GM19240 (cell line): ENCODE results near the gene SRPX.

Experiments
- DNase-seq: peaks from one replicate; pipeline ENCODE4 v3.0.0; 2011; ENCODE audit warnings: low spot score; ENCODE audit not compliant: insufficient read length

Gene SRPX

GRCh38 chrX:38211891-38212635 is 8.6 kb downstream of the SRPX start:
- no peak for DNase-seq

- DNase-seq: no peak
Observed at GRCh38 chrX:38206542-38206941, 14.1 kb downstream of the SRPX start.

GRCh38 chrX:38206036-38206435 is 14.6 kb downstream of the SRPX start:
- DNase-seq: no peak

GRCh38 chrX:38205039-38205438 is 15.6 kb downstream of the SRPX start:
- no peak for DNase-seq

- DNase-seq: no peak
Observed at GRCh38 chrX:38192007-38192810, 28.5 kb downstream of the SRPX start.

GRCh38 chrX:38189431-38190250 is 31.0 kb downstream of the SRPX start:
- DNase-seq: no peak

GRCh38 chrX:38183596-38183995 is 37.1 kb downstream of the SRPX start:
- no peak for DNase-seq

- DNase-seq: no peak
Observed at GRCh38 chrX:38181357-38181756, 39.3 kb downstream of the SRPX start.

- no peak for DNase-seq
Observed at GRCh38 chrX:38178396-38178795, 42.3 kb downstream of the SRPX start.

- DNase-seq: no peak
Observed at GRCh38 chrX:38175139-38175538, 45.5 kb downstream of the SRPX start.

- DNase-seq: no peak
Observed at GRCh38 chrX:38172596-38172995, 48.1 kb downstream of the SRPX start.

- no peak for DNase-seq
Observed at GRCh38 chrX:38170556-38170955, 50.1 kb downstream of the SRPX start.

GRCh38 chrX:38166478-38167083 is 54.1 kb downstream of the SRPX start:
- DNase-seq: no peak

- DNase-seq: no peak
Observed at GRCh38 chrX:38165023-38165422, 55.6 kb downstream of the SRPX start.

- DNase-seq: no peak
Observed at GRCh38 chrX:38163193-38163592, 57.5 kb downstream of the SRPX start.

- DNase-seq: no peak
Observed at GRCh38 chrX:38156838-38157237, 63.8 kb downstream of the SRPX start.

GRCh38 chrX:38154818-38155217 is 65.9 kb downstream of the SRPX start:
- no peak for DNase-seq

- no peak for DNase-seq
Observed at GRCh38 chrX:38154340-38154739, 66.3 kb downstream of the SRPX start.

GRCh38 chrX:38151441-38151840 is 69.2 kb downstream of the SRPX start:
- DNase-seq: no peak

- DNase-seq: no peak
Observed at GRCh38 chrX:38150993-38151392, 69.7 kb downstream of the SRPX start.

GRCh38 chrX:38149016-38149415 is 71.7 kb downstream of the SRPX start:
- no peak for DNase-seq

- DNase-seq: no peak
Observed at GRCh38 chrX:38142610-38143009, 78.1 kb downstream of the SRPX start.
